Fibroblast of lung (primary cell): ENCODE measurements around the gene HDLBP.

ENCODE experiments used
- CTCF ChIP-seq, 2 donors: IDR thresholded peaks in 1 of 2; conservative IDR thresholded peaks in 1 of 2; 1 replicate in 1 of 2; 2 replicates in 1 of 2; pipeline ENCODE4 v1.5.1; 2011 to 2012; ENCODE audit warnings: low read length in 2 of 2, control low read depth in 1 of 2, inconsistent platforms in 1 of 2, low read depth in 1 of 2, mild to moderate bottlenecking in 1 of 2
- EZH2 ChIP-seq: IDR thresholded peaks from 2 replicates; pipeline ENCODE4 v1.5.1; 2012; ENCODE audit warnings: low read length, control low read depth, mild to moderate bottlenecking; ENCODE audit errors: missing control alignments

- no peak for TF ChIP-seq EZH2
- TF ChIP-seq CTCF (conservative IDR thresholded peaks at IDR 0.05 in 1 of 2, IDR thresholded peaks at IDR 0.05 in 1 of 2; ENCODE audit: low read depth in 1 of 2, low read length in 2 of 2): no peak
Measured at GRCh38 chr2:241280291-241280690, 35.2 kb downstream of the HDLBP start.
